Measurements from ENCODE around the gene NANOGP8. TPM values are rescaled to one million over a fixed set of nuclear protein-coding genes. Genes with fewer than 3 reads are reported as not detected.

Gene NANOGP8
- total RNA-seq, 2 experiments from 2014 or later, result not detected

- CTCF ChIA-PET (ENCODE audit: unreplicated experiment), result no interaction called here
- Histone ChIP-seq H3K36me3 (ENCODE audit: insufficient read depth, low read length) (no peaks in the 10 kb centered on the region), H3K27ac (ENCODE audit: low read depth, low read length, poor library complexity, severe bottlenecking) (no peak overlapping the region), H3K9me3 (ENCODE audit: low read length) (no peaks in the 10 kb centered on the region), H3K9me2 (ENCODE audit: insufficient read depth, low read length) (no peaks in the 10 kb centered on the region), H2AFZ (ENCODE audit: low read length) (no peak overlapping the region), H3K79me2 (ENCODE audit: insufficient read depth, low read depth, low read length) (no peaks in the 10 kb centered on the region), H3K4me3 (ENCODE audit: low read depth, low read length, poor library complexity, severe bottlenecking) (no peak overlapping the region), H3K4me1 (ENCODE audit: insufficient read depth, low read length, poor library complexity, severe bottlenecking) (no peaks in the 10 kb centered on the region), H4K20me1 (ENCODE audit: insufficient read depth, low read length) (no peaks in the 10 kb centered on the region), H3K4me2 (ENCODE audit: low read length) (no peak overlapping the region)
- TF ChIP-seq EZH2phosphoT487 (IDR thresholded peaks at IDR 0.05; ENCODE audit: borderline replicate concordance, low read depth, low read length) (no peak), CTCF (conservative IDR thresholded peaks at IDR 0.05; ENCODE audit: low read length) (no peak)
- no peak for DNase-seq (ENCODE audit: low spot score)
- no TSS peak for BruUV-seq (replicated peaks)
- intact Hi-C loops (cut with micrococcal nuclease; ENCODE audit: unreplicated experiment), result no loop called here
- POLR2A ChIA-PET, result interaction anchor here (0.5 kb wide), 1 partner anchor 614 kb away, joined by 3 read pairs; no protein-coding TSS in a partner anchor
These were observed 16.1 kb downstream of the NANOGP8 start for GRCh38 chr15:35068846-35069475.

- Histone ChIP-seq H3K27ac (ENCODE audit: low read depth, low read length, poor library complexity, severe bottlenecking) (no peak overlapping the region), H3K9me3 (ENCODE audit: low read length) (no peaks in the 10 kb centered on the region), H2AFZ (ENCODE audit: low read length) (peak overlapping the region; percentile 25; the same call in 1 of the 2 replicates), H3K79me2 (ENCODE audit: insufficient read depth, low read depth, low read length) (no peaks in the 10 kb centered on the region), H3K36me3 (ENCODE audit: insufficient read depth, low read length) (no peaks in the 10 kb centered on the region), H3K9me2 (ENCODE audit: insufficient read depth, low read length) (no peaks in the 10 kb centered on the region), H3K4me2 (ENCODE audit: low read length) (no peak overlapping the region), H3K4me1 (ENCODE audit: insufficient read depth, low read length, poor library complexity, severe bottlenecking) (no peaks in the 10 kb centered on the region), H3K4me3 (ENCODE audit: low read depth, low read length, poor library complexity, severe bottlenecking) (no peak overlapping the region), H4K20me1 (ENCODE audit: insufficient read depth, low read length) (no peaks in the 10 kb centered on the region)
- ChIA-PET CTCF (ENCODE audit: unreplicated experiment) (no interaction called here), POLR2A (interaction anchor here (0.6 kb wide), 1 partner anchor 707 kb away, joined by 4 read pairs; no protein-coding TSS in a partner anchor)
- TF ChIP-seq EZH2phosphoT487 (IDR thresholded peaks at IDR 0.05; ENCODE audit: borderline replicate concordance, low read depth, low read length) (no peak), CTCF (conservative IDR thresholded peaks at IDR 0.05; ENCODE audit: low read length) (no peak)
- intact Hi-C loops (cut with micrococcal nuclease; ENCODE audit: unreplicated experiment), result no loop called here
- DNase-seq (ENCODE audit: low spot score), result no peak
- BruUV-seq (replicated peaks), result no TSS peak
These were observed 17.4 kb downstream of the NANOGP8 start for GRCh38 chr15:35067496-35068347.

Measured in OCI-LY7 (cell line).